ENCODE measurements around the gene C2orf78. TPM values are rescaled to one million over a fixed set of nuclear protein-coding genes. Genes with fewer than 3 reads are reported as not detected.

C2orf78 gene
- total RNA-seq, 1 experiment from 2014 or later = not detected

DNA sequence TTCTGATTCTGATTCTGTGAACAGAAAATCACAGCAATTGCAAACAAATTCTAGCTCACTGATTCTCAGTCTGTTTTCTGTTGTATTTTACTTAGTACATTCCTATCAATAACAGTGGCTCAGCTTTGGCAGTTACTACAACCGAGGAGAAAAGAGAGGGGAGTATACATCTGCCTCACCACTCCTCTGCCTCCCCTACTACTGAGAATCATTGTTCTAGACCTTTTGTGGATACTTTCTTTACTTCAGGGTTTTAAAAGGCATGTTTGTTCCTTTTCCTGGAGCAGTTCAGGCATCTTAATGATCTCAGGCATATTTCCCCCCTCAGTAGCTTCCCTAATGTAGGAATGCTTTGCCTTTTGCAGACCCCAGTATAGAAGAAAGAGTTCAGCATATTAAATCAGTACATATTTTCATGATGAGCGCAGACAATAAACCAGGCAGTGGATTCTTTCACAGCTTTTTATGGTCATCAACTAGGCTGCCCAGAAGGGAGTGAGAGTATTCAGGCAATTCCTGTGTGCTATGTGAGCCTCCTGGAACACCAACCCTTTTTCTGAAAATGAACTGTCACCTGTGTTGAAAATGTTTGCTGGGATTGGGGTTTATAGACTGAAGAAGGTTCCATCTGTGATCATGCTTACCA, 55.0 kb downstream of the C2orf78 start:
- ATAC-seq (0 out of 2 replicates have a peak, but pooled peaks have one; percentile 49), DNase-seq (ENCODE audit: low read depth, low spot score) (no peak)
- POLR2A ChIA-PET = no interaction called here
- no peaks in the 10 kb centered on the region; the same call in 1 of the 2 replicates for H3K36me3 ChIP-seq (ENCODE audit: control insufficient read depth, insufficient read depth, low read length)
- intact Hi-C loops (cut with micrococcal nuclease; ENCODE audit: unreplicated experiment) = no loop called here
- H3K9me3 ChIP-seq (ENCODE audit: control insufficient read depth, insufficient read depth, low read depth, low read length) = no peaks in the 10 kb centered on the region
- CTCF ChIA-PET = interaction anchor here (0.9 to 1.1 kb wide), 2 partner anchors 12 kb away, joined by 3 to 4 read pairs; no protein-coding TSS in a partner anchor
- H3K27ac ChIP-seq (ENCODE audit: low read length) = no peak overlapping the region
- no peaks in the 10 kb centered on the region for H3K4me1 ChIP-seq (ENCODE audit: control insufficient read depth, insufficient read depth, low read length)
- no peak overlapping the region for H3K4me3 ChIP-seq (ENCODE audit: low read depth in 2 of 2, low read length in 2 of 2)
- in situ Hi-C loops (cut with HindIII; ENCODE audit: low pct_unique_long_range_greater_than_20kb, low sequenced_read_pairs) = no loop called here
- TF ChIP-seq, protein P1, sequence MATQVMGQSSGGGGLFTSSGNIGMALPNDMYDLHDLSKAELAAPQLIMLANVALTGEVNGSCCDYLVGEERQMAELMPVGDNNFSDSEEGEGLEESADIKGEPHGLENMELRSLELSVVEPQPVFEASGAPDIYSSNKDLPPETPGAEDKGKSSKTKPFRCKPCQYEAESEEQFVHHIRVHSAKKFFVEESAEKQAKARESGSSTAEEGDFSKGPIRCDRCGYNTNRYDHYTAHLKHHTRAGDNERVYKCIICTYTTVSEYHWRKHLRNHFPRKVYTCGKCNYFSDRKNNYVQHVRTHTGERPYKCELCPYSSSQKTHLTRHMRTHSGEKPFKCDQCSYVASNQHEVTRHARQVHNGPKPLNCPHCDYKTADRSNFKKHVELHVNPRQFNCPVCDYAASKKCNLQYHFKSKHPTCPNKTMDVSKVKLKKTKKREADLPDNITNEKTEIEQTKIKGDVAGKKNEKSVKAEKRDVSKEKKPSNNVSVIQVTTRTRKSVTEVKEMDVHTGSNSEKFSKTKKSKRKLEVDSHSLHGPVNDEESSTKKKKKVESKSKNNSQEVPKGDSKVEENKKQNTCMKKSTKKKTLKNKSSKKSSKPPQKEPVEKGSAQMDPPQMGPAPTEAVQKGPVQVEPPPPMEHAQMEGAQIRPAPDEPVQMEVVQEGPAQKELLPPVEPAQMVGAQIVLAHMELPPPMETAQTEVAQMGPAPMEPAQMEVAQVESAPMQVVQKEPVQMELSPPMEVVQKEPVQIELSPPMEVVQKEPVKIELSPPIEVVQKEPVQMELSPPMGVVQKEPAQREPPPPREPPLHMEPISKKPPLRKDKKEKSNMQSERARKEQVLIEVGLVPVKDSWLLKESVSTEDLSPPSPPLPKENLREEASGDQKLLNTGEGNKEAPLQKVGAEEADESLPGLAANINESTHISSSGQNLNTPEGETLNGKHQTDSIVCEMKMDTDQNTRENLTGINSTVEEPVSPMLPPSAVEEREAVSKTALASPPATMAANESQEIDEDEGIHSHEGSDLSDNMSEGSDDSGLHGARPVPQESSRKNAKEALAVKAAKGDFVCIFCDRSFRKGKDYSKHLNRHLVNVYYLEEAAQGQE (IDR thresholded peaks at IDR 0.05; ENCODE audit: insufficient read depth in 1 of 2, low read depth in 2 of 2, low read length in 1 of 2) = no peak
- BruUV-seq (replicated peaks) = no TSS peak
- no peaks in the 10 kb centered on the region for H3K27me3 ChIP-seq (ENCODE audit: control insufficient read depth, insufficient read depth, low read length)

DNA sequence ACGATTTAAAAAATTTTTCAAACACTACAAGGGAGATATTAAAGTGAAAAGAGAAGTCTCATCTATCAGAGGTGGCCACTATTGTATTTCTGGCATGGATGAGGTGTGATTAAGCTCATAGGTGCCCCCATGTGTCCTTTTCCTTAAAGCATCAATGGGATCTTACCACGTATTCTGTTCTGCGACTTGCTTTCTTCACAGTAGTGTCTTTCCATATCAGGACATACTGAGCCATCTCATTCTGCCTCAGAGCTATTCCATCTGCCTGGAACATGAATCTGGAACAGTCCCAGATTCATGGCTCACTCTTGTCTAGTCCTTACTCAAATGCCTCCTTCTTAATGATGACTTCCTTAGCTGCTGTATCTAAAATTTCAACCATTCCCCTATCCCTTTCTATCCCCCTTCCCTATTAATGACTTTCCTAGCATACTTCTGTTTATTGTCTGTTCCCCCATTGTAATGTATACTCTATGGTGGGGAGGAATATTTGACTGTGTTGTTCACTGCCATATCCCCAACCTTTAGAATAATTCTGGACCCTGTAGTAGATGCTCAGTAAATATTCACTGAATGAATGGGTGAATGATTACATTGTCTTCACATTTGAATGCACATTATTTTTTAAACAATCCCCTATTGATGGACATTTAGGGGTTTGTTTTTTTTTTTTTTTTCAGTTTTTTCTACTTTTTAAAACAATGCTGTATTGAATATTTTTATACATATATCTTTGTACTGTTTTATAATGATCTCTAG, 55.8 kb downstream of the C2orf78 start:
- H3K36me3 ChIP-seq (ENCODE audit: control insufficient read depth, insufficient read depth, low read length) = no peaks in the 10 kb centered on the region; the same call in 1 of the 2 replicates
- DNase-seq (ENCODE audit: low read depth, low spot score) (no peak), ATAC-seq (no peak)
- in situ Hi-C loops (cut with HindIII; ENCODE audit: low pct_unique_long_range_greater_than_20kb, low sequenced_read_pairs) (no loop called here), intact Hi-C loops (cut with micrococcal nuclease; ENCODE audit: unreplicated experiment) (no loop called here)
- TF ChIP-seq, protein P1 (IDR thresholded peaks at IDR 0.05; ENCODE audit: insufficient read depth in 1 of 2, low read depth in 2 of 2, low read length in 1 of 2) = no peak
- no peak for TF ChIP-seq SIN3A (IDR thresholded peaks at IDR 0.05; ENCODE audit: borderline replicate concordance, insufficient read depth, low read depth, low read length)
- TF ChIP-seq, protein P2, sequence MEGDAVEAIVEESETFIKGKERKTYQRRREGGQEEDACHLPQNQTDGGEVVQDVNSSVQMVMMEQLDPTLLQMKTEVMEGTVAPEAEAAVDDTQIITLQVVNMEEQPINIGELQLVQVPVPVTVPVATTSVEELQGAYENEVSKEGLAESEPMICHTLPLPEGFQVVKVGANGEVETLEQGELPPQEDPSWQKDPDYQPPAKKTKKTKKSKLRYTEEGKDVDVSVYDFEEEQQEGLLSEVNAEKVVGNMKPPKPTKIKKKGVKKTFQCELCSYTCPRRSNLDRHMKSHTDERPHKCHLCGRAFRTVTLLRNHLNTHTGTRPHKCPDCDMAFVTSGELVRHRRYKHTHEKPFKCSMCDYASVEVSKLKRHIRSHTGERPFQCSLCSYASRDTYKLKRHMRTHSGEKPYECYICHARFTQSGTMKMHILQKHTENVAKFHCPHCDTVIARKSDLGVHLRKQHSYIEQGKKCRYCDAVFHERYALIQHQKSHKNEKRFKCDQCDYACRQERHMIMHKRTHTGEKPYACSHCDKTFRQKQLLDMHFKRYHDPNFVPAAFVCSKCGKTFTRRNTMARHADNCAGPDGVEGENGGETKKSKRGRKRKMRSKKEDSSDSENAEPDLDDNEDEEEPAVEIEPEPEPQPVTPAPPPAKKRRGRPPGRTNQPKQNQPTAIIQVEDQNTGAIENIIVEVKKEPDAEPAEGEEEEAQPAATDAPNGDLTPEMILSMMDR (IDR thresholded peaks at IDR 0.05) = peak; percentile 26
- TF ChIP-seq TCF7L2 (IDR thresholded peaks at IDR 0.05; ENCODE audit: low read depth, low read length) = no peak
- TF ChIP-seq POLR2AphosphoS5 (IDR thresholded peaks at IDR 0.05; ENCODE audit: low read depth, low read length) = no peak
- H3K4me3 ChIP-seq (ENCODE audit: low read depth in 2 of 2, low read length in 2 of 2) = no peak overlapping the region
- CTCF ChIA-PET = interaction anchor here (0.9 kb wide), 1 partner anchor 13 kb away, joined by 3 read pairs; no protein-coding TSS in a partner anchor
- no peak overlapping the region for H3K27ac ChIP-seq (ENCODE audit: low read length)
- no peaks in the 10 kb centered on the region for H3K9me3 ChIP-seq (ENCODE audit: control insufficient read depth, insufficient read depth, low read depth, low read length)
- no TSS peak for BruUV-seq (replicated peaks)
- H3K4me1 ChIP-seq (ENCODE audit: control insufficient read depth, insufficient read depth, low read length) = no peaks in the 10 kb centered on the region
- POLR2A ChIA-PET = no interaction called here
- no peaks in the 10 kb centered on the region for H3K27me3 ChIP-seq (ENCODE audit: control insufficient read depth, insufficient read depth, low read length)
